NOMO-1 treated with DMSO at 0.1 percent for 48 hours (cell line): ENCODE results near the gene ADD2.

Experiments
- DNase-seq: peaks from one replicate; lab custom pipeline; 2025; ENCODE audit not compliant: unreplicated experiment; lab: John Stamatoyannopoulos, UW

The ADD2 gene

GRCh38 chr2:70705160-70705850, 62.7 kb downstream of the ADD2 start:
- no peak for DNase-seq

GRCh38 chr2:70703900-70704549, 64.0 kb downstream of the ADD2 start:
- no peak for DNase-seq

- DNase-seq, result no peak
These were observed 65.1 kb downstream of the ADD2 start for GRCh38 chr2:70702711-70703395.

GRCh38 chr2:70698847-70699246, 69.2 kb downstream of the ADD2 start:
- no peak for DNase-seq

- no peak for DNase-seq
These were observed 70.2 kb downstream of the ADD2 start for GRCh38 chr2:70697603-70698383.

GRCh38 chr2:70696142-70696541, 71.9 kb downstream of the ADD2 start:
- DNase-seq, result no peak

GRCh38 chr2:70692256-70692655, 75.7 kb downstream of the ADD2 start:
- no peak for DNase-seq

- DNase-seq, result no peak
These were observed 76.4 kb downstream of the ADD2 start for GRCh38 chr2:70691497-70692140.

GRCh38 chr2:70690846-70691245, 77.2 kb downstream of the ADD2 start:
- DNase-seq, result no peak

- DNase-seq, result no peak
These were observed 79.6 kb downstream of the ADD2 start for GRCh38 chr2:70688427-70688826.

- no peak for DNase-seq
These were observed 80.6 kb downstream of the ADD2 start for GRCh38 chr2:70687461-70687795.

- peak; percentile 97 for DNase-seq
These were observed 81.2 kb downstream of the ADD2 start for GRCh38 chr2:70686577-70687460.

- no peak for DNase-seq
These were observed 82.2 kb downstream of the ADD2 start for GRCh38 chr2:70685771-70686171.

GRCh38 chr2:70684846-70685622, 83.0 kb downstream of the ADD2 start:
- no peak for DNase-seq

- no peak for DNase-seq
These were observed 84.5 kb downstream of the ADD2 start for GRCh38 chr2:70683455-70683854.

GRCh38 chr2:70680735-70681134, 87.3 kb downstream of the ADD2 start:
- DNase-seq, result no peak

GRCh38 chr2:70679259-70679658, 88.7 kb downstream of the ADD2 start:
- DNase-seq, result no peak

- DNase-seq, result no peak
These were observed 89.3 kb downstream of the ADD2 start for GRCh38 chr2:70678576-70679143.
